Activated T-helper 2 cell treated with anti-CD3 and anti-CD28 coated beads, Interferon-gamma antibody, Interleukin-2, Interleukin-4, amounts not matched to agents 10 μg/mL and 5 μg/mL and 100 μg/mL, durations not matched to agents 14 hours and 24 hours and 36 hours (primary cell): Measurements from ENCODE around the gene CETN1. TPM values are rescaled to one million over a fixed set of nuclear protein-coding genes. Genes with fewer than 3 reads are reported as not detected.

Experiments used
- DNase-seq: peaks from one replicate; pipeline ENCODE4 v3.0.0; 2021; ENCODE audit warnings: low spot score
- H3K27ac Mint-ChIP-seq: one replicate; pipeline ENCODE4 v1.8.0; 2021; ENCODE audit warnings: mixed read lengths
- H3K27me3 Mint-ChIP-seq: one replicate; pipeline ENCODE4 v1.8.0; 2021; ENCODE audit warnings: low read depth, mixed read lengths
- H3K36me3 Mint-ChIP-seq: one replicate; pipeline ENCODE4 v1.8.0; 2021; ENCODE audit warnings: low read depth, mixed read lengths
- H3K4me1 Mint-ChIP-seq: one replicate; pipeline ENCODE4 v1.8.0; 2021; ENCODE audit warnings: low read depth, mixed read lengths
- H3K4me3 Mint-ChIP-seq: one replicate; pipeline ENCODE4 v1.8.0; 2021; ENCODE audit warnings: low read depth, mild to moderate bottlenecking, moderate library complexity, mixed read lengths
- H3K9me3 Mint-ChIP-seq: one replicate; pipeline ENCODE4 v1.8.0; 2021; ENCODE audit warnings: mixed read lengths
- intact Hi-C: fragments of 100-400 bp; cut with micrococcal nuclease; formaldehyde crosslinking; loops from one replicate; pipeline ENCODE4 v1.15.1; 2023
- total RNA-seq: library from RNA; stranded (reverse); gene quantifications from 2 replicates; pipeline ENCODE4 v1.2.3, GENCODE V29; 2022

The CETN1 gene
- total RNA-seq, 1 donor from 2014 or later, result not detected

DNA sequence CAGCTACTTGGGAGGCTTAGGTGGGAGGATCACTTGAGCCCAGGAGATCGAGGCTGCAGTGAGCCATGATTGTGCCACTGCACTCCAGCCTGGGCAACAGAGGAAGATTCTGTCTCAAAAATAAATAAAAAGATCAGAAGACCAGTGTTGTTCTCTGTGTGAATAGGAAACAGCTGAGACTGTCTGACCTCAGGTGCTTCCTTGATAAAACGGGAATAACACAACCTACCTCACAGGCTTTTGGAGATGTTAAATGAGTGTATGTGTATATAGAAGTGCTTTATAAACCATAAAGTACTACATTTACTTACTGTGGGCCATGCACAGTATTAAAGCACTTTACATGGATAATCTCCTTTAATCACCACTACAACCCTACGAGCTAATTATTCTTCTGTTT lies 9.9 kb upstream of the CETN1 start:
- no peaks in the 10 kb centered on the region for H3K36me3 Mint-ChIP-seq
- DNase-seq, result no peak
- H3K9me3 Mint-ChIP-seq, result no peaks in the 10 kb centered on the region
- no peak overlapping the region for H3K4me3 Mint-ChIP-seq
- H3K27ac Mint-ChIP-seq, result no peak overlapping the region
- intact Hi-C loops, result no loop called here
- H3K4me1 Mint-ChIP-seq, result no peaks in the 10 kb centered on the region
- H3K27me3 Mint-ChIP-seq, result no peaks in the 10 kb centered on the region

DNA sequence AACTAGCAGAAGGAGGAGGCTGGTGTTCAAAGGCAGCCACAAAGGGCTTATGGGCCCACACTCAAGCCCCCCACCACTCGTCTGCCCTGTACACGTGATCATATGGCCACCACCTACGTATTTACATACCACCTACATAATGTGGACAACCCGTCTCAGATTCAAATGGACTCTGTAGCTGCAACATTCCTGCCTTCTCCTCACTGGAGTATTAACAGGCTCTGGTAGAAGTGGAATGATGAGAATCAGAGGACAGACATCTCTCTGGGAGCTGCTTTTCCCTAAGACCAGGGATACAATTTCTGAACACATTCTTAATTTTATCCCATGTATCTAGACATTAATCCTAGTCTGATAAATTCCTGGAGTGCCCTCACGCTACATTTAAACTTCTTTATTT lies 9.5 kb upstream of the CETN1 start:
- H3K4me3 Mint-ChIP-seq, result no peak overlapping the region
- H3K4me1 Mint-ChIP-seq, result no peaks in the 10 kb centered on the region
- H3K27me3 Mint-ChIP-seq, result no peaks in the 10 kb centered on the region
- DNase-seq, result no peak
- H3K36me3 Mint-ChIP-seq, result no peaks in the 10 kb centered on the region
- H3K9me3 Mint-ChIP-seq, result no peaks in the 10 kb centered on the region
- H3K27ac Mint-ChIP-seq, result no peak overlapping the region
- intact Hi-C loops, result no loop called here

DNA sequence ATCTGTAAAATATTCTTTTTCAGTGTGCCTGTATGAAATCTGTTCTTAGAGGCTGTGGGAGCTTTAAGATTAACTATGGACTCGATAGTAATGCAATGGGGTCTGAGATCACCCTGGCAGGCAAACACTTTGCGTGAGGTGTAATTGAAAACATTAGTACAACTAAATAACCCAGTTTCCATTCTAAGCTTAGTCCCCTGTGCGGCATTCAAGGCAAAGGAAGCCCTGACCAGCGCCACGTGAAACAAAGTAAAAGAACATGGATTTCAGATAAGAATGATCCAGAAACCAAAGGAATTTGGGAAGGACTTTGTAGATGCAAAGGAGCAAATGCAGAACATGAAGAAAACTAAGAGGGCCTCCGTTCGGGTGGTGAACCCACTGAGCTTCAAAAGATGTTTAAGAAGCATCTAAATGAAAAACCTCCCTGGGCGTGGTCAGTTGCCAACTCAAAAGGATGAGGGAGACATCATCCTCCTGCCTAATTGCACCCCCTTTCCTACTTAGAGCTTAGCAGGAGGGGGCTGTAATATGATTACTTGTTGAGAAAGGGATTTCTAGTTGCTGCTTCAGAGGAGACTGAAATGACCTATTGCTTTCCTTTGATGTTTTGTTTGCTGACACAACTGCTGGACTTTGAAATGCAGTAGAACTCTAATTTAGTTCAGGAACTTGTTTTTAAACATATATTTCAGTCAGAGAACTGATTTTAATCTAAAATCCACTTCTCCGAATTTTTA lies 7.9 kb upstream of the CETN1 start:
- intact Hi-C loops, result no loop called here
- Mint-ChIP-seq H3K27me3 (no peaks in the 10 kb centered on the region), H3K9me3 (no peaks in the 10 kb centered on the region), H3K27ac (no peak overlapping the region), H3K4me3 (no peak overlapping the region), H3K4me1 (no peaks in the 10 kb centered on the region), H3K36me3 (no peaks in the 10 kb centered on the region)
- no peak for DNase-seq

DNA sequence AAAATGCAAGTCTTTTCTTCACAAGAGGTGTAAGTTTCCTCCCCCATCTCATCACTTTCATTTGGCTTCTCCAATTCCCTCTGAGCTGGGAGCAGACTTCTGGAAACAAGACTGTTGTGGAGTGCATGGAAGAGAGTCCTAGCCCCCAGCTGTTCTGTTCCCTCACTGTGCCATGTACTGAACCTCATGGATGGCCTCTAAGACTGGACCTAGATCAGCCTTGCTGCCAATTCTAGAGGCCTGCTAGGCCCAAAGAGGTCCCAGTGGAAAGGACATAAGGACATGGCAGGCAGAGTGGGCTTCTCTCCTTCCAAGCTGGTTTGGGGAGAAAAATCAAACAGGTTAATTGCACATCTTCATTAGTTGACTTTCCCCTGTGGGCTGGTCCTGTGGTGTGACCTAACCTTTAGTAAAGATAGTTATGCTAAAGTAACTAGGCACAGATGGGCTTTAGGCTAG lies 7.3 kb upstream of the CETN1 start:
- Mint-ChIP-seq H3K36me3 (no peaks in the 10 kb centered on the region), H3K4me1 (no peaks in the 10 kb centered on the region), H3K27me3 (no peaks in the 10 kb centered on the region), H3K4me3 (no peak overlapping the region), H3K27ac (no peak overlapping the region), H3K9me3 (no peaks in the 10 kb centered on the region)
- intact Hi-C loops, result no loop called here
- DNase-seq, result no peak

DNA sequence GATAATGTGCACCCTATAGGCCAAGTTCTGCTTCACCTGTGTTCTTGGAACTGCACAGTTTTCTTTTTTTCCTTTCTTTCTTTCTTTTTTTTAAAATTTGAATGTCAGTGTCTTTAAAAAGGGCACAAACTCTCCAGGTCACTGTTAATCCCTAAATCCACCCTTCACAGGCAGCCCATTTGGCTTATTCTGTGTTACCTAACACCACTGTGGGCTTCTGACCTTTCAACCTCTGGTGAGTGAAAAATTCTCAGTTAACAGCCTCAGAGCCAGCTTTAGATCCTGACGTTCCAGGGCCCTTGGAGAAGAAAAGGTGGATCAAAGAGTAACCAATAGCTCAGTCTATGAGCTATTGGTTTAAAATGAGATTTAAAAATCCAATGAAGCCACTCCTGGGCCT lies 6.8 kb upstream of the CETN1 start:
- H3K4me1 Mint-ChIP-seq, result no peaks in the 10 kb centered on the region
- no peaks in the 10 kb centered on the region for H3K27me3 Mint-ChIP-seq
- H3K9me3 Mint-ChIP-seq, result no peaks in the 10 kb centered on the region
- H3K4me3 Mint-ChIP-seq, result no peak overlapping the region
- intact Hi-C loops, result no loop called here
- H3K36me3 Mint-ChIP-seq, result no peaks in the 10 kb centered on the region
- DNase-seq, result no peak
- H3K27ac Mint-ChIP-seq, result no peak overlapping the region

DNA sequence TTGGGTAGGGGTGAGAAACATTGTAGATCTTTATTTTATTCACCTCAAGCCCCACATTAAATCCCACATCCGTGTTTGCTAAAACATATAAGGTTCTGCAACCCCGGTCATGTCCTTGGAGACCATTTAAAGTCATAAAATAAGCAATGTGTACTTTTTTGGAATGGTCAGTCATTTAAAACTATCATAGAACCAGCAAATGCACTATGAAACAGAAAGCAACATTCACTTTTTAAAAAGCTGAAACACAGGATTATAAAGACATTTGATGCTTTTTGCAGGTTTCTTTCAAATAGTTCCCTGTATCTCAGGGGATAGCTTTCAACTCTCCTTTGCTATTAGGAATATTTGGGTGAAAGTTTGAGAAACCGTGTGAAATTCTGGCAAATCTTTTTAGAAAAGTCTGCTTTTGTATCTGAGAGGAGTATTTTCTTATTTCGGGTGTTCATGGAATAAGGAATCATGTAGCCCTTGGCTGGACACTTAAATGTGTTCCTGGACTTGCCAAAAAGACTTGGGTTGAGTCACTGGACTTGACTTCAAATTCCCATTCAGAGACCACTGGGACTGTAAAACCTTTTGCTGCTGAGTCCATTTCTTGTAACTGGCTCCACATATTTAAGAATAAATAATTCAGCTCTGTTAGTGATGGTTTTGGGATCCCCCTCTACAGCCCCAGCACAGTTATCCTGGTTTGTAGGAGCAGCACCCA lies 5.9 kb upstream of the CETN1 start:
- H3K27ac Mint-ChIP-seq, result no peak overlapping the region
- intact Hi-C loops, result no loop called here
- no peaks in the 10 kb centered on the region for H3K27me3 Mint-ChIP-seq
- no peaks in the 10 kb centered on the region for H3K36me3 Mint-ChIP-seq
- H3K4me1 Mint-ChIP-seq, result no peaks in the 10 kb centered on the region
- H3K9me3 Mint-ChIP-seq, result no peaks in the 10 kb centered on the region
- DNase-seq, result no peak
- H3K4me3 Mint-ChIP-seq, result no peak overlapping the region

DNA sequence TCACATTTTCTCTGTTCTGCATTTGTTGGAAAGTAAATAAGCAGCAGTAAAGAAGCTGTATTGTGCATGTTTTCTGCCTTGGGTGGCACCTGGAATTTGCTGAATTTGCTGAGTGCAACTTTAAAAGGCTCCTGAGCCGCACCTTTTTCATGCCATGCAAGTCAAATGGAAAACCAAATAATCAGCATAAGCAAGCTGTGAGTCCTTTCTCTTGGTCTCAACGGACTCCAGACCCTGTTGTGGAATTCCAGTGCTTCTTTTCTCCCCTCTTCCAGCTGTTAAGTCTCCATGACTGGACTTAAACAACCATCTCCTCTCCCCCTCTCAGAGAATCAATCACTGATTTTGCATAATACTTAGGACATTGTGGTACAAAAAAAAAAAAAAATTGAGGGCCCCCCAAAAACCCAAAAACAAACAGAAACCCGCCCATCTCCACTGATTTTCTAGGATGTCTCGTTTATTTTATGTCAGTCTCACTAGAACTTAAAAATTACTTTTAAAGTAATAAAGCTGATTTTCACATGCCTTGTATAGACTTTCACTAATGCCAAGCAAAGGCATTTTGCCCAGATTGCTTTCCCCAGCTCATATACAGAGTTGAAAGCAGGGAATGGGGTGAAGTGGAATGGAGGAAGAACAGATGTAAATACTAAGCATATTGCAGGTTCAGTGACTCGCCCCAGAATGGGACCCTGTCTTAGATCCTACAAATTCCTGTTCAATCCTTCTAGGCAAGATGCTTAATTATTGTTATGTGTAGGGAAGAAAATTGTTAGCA lies 5.1 kb upstream of the CETN1 start:
- Mint-ChIP-seq H3K9me3 (no peaks in the 10 kb centered on the region), H3K4me1 (no peaks in the 10 kb centered on the region), H3K4me3 (no peak overlapping the region), H3K27ac (no peak overlapping the region), H3K27me3 (no peaks in the 10 kb centered on the region), H3K36me3 (no peaks in the 10 kb centered on the region)
- intact Hi-C loops, result no loop called here
- no peak for DNase-seq

DNA sequence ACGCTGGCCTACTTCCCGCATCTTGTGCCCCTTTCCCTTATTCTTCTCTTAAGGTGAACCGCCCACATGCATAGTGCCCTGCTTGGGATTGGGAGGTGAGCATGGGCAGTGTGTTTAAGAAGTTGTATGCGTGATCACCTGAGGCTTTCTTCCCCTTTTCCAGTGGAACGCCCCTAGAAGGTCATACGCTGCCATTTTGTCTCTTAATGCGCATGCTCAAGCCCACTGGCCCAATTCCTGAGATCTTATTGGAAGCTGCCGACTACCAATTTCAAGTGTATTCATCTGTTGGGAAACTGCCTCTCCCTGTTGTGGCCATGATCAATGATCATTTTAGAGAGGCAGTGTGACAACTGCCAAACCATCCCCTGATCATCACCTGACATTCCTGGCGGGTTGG lies 3.3 kb upstream of the CETN1 start:
- DNase-seq, result no peak
- no peaks in the 10 kb centered on the region for H3K27me3 Mint-ChIP-seq
- H3K4me3 Mint-ChIP-seq, result no peak overlapping the region
- no peaks in the 10 kb centered on the region for H3K9me3 Mint-ChIP-seq
- intact Hi-C loops, result no loop called here
- no peaks in the 10 kb centered on the region for H3K4me1 Mint-ChIP-seq
- H3K36me3 Mint-ChIP-seq, result no peaks in the 10 kb centered on the region
- no peak overlapping the region for H3K27ac Mint-ChIP-seq

DNA sequence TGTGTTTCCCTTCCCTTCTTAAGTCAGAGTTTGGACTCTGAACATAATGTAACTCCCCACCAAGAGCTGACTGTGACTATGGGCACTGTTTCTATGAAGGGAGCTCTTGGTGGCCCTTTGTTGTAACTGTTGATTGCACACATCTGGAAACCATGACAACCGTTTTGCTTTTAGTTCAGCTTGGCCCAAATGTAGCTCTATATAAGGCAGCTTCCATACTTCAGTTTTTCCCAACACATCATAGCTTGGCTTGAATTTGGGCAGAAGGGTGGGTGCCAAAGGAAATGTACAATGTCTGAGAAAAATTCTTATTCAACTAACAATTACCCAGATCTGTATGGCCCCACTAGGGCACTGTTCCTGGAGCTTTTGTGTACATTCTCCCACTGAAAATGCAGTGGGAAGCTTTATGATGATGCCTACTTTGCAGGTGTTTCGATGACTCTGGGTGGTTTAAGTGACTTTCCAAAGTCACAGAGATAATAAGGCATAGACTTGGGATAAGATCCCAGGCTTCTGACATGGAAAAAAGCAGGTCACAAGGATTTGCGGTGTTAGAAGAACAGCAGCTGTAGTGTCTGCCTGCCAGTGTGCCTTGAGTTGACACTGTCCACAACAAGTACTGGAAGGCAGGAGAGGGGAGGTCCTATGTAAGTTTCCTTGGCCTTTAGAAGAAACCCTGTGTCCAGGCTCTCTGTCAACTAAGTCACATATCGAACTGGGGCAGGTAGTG lies 2.4 kb upstream of the CETN1 start:
- no peak overlapping the region for H3K27ac Mint-ChIP-seq
- H3K36me3 Mint-ChIP-seq, result no peaks in the 10 kb centered on the region
- no peaks in the 10 kb centered on the region for H3K4me1 Mint-ChIP-seq
- H3K27me3 Mint-ChIP-seq, result no peaks in the 10 kb centered on the region
- DNase-seq, result no peak
- H3K4me3 Mint-ChIP-seq, result no peak overlapping the region
- intact Hi-C loops, result no loop called here
- no peaks in the 10 kb centered on the region for H3K9me3 Mint-ChIP-seq

DNA sequence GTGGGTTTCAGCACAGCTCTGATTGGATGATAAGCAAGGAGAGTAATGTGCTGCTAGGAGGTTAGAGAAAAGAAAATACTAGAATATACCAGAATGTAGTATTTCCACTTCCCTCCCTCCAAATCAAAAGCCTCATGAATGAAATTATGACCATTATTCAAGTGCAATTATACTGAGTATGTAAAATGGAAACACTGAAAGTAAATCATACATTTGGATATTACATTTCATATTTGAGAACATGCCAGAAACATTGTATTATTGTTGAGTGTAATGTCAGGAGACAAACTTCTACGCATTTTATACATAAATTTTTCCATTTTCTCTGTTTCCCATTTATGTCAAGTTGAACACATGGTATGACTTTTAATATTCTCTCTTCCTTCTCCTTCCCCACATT lies 942 bp upstream of the CETN1 start:
- H3K27me3 Mint-ChIP-seq, result no peaks in the 10 kb centered on the region
- DNase-seq, result no peak
- no peak overlapping the region for H3K4me3 Mint-ChIP-seq
- no peaks in the 10 kb centered on the region for H3K36me3 Mint-ChIP-seq
- H3K27ac Mint-ChIP-seq, result no peak overlapping the region
- no peaks in the 10 kb centered on the region for H3K9me3 Mint-ChIP-seq
- no peaks in the 10 kb centered on the region for H3K4me1 Mint-ChIP-seq
- intact Hi-C loops, result no loop called here

DNA sequence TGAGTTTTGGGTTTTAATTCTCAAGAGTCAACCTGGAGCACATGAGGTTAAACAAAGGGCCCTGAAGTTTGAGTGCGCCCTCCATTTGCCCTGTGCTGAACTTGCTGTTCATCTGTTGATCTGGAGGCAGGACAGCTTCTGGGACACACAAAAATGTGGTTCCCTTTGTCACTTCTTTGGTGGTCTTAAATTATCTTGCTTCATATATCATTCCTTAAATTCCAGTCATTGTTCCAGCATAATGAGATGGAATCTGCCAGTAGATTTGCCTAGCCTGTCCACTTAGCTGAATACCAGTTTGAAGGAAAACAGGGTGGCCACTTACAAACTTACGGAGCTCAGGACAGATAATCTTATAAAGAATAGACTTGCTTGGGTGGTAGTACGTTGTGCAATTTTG lies 916 bp downstream of the CETN1 start:
- intact Hi-C loops, result no loop called here
- Mint-ChIP-seq H3K4me3 (no peak overlapping the region), H3K4me1 (no peaks in the 10 kb centered on the region), H3K27ac (no peak overlapping the region), H3K9me3 (no peaks in the 10 kb centered on the region), H3K36me3 (no peaks in the 10 kb centered on the region), H3K27me3 (no peaks in the 10 kb centered on the region)
- no peak for DNase-seq

DNA sequence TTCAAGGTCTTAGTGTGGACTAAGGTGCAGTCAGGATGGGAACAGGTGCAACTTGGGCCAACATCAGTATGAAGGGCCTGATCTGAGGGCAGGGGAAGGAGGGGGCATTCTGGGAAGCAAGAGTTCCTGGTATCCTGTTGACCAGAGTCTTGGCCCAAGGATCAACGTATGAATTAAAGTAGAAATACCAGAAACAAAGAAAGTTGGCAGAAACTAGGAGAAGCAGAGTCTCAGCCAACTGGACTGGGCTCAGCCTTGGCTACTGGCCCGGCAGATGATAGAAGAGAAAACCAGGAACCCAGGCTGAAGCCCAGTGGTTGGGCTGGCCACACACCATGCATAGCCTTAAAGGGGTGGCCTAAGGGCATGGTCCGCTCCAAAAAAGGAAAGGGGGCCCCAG lies 2.3 kb downstream of the CETN1 start:
- intact Hi-C loops, result no loop called here
- no peak overlapping the region for H3K4me3 Mint-ChIP-seq
- H3K9me3 Mint-ChIP-seq, result no peaks in the 10 kb centered on the region
- no peaks in the 10 kb centered on the region for H3K27me3 Mint-ChIP-seq
- no peak overlapping the region for H3K27ac Mint-ChIP-seq
- H3K4me1 Mint-ChIP-seq, result no peaks in the 10 kb centered on the region
- no peaks in the 10 kb centered on the region for H3K36me3 Mint-ChIP-seq
- no peak for DNase-seq
